ENCODE results near the gene FAM234A.
"Not testable (repeated sequence)": the region's sequence is repeated elsewhere in the genome, so short reads cannot be mapped to it uniquely, and the experiment has no call there.

FAM234A gene

GRCh38 chr16:252366-253337, 18.0 kb downstream of the FAM234A start:
- TF ChIP-seq CTCF (IDR thresholded peaks at IDR 0.05; ENCODE audit: low read length, missing control alignments) = no peak
- DNase-seq (ENCODE audit: low read depth) = no peak
- H3K4me3 ChIP-seq (replicated peaks; ENCODE audit: low read depth, low read length) = no peak overlapping the region

GRCh38 chr16:253833-254232, 19.2 kb downstream of the FAM234A start:
- DNase-seq (ENCODE audit: low read depth) = no peak
- no peak for TF ChIP-seq CTCF (IDR thresholded peaks at IDR 0.05; ENCODE audit: low read length, missing control alignments)
- H3K4me3 ChIP-seq (replicated peaks; ENCODE audit: low read depth, low read length) = no peak overlapping the region

- no peak overlapping the region for H3K4me3 ChIP-seq (replicated peaks; ENCODE audit: low read depth, low read length)
- no peak for DNase-seq (ENCODE audit: low read depth)
These were observed 19.8 kb downstream of the FAM234A start for GRCh38 chr16:254461-254860.

GRCh38 chr16:255183-255582, 20.6 kb downstream of the FAM234A start:
- no peak for DNase-seq (ENCODE audit: low read depth)
- H3K4me3 ChIP-seq (replicated peaks; ENCODE audit: low read depth, low read length) = no peak overlapping the region
- no peak for TF ChIP-seq CTCF (IDR thresholded peaks at IDR 0.05; ENCODE audit: low read length, missing control alignments)

More at GRCh38 chr16:254461-254860, 19.8 kb downstream of the FAM234A start:
- TF ChIP-seq CTCF (IDR thresholded peaks at IDR 0.05; ENCODE audit: low read length, missing control alignments) = no peak

- not testable (repeated sequence) for DNase-seq (ENCODE audit: low read depth); H3K4me3 ChIP-seq (replicated peaks; ENCODE audit: low read depth, low read length)
These were observed 23.5 kb downstream of the FAM234A start for GRCh38 chr16:258091-258490.

GRCh38 chr16:259226-259625, 24.6 kb downstream of the FAM234A start:
- DNase-seq (ENCODE audit: low read depth) = no peak

More at GRCh38 chr16:259226-259625, 24.6 kb downstream of the FAM234A start:
- no peak for TF ChIP-seq CTCF (IDR thresholded peaks at IDR 0.05; ENCODE audit: low read length, missing control alignments)
- no peak overlapping the region for H3K4me3 ChIP-seq (replicated peaks; ENCODE audit: low read depth, low read length)

Measured in fibroblast of pulmonary artery (primary cell).